Measurements from ENCODE around the gene TNFRSF21. TPM values are rescaled to one million over a fixed set of nuclear protein-coding genes. Genes with fewer than 3 reads are reported as not detected.

The TNFRSF21 gene
- total and polyA plus RNA-seq, 9 of the 15 experiments (the other 6 are each of a cell fraction or from before 2014, with no cell fraction given) = 0.63 to 5.7 (median 2.2) TPM

DNA sequence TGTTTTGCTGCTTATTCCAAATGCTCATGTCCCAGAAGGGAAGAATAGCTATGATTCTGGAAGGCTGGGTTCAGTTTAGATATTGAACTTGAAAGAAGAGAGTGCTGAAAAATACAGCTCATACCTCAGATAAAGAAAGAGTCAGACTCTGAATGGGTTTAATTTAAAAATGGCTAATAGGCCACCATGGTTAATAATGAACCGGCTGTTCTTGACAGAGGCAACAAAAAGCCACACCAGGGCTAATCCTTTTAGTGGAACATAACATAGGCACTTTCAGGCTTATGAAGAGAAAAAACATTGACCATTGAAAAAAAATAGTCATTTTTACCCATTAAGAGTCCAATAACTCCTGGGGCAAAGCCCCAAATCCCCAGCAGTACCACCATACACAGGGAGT is 59.4 kb downstream of the TNFRSF21 start:
- DNase-seq (ENCODE audit: extremely low read depth in 1 of 4, low spot score in 3 of 4) = no peak
- ChIA-PET POLR2A (interaction anchor here (0.9 kb wide), 1 partner anchor 9 kb away, joined by 3 read pairs; no protein-coding TSS in a partner anchor), CTCF (ENCODE audit: low intra/inter-chr PET ratio) (no interaction called here)
- H3K4me3 ChIP-seq = no peak overlapping the region
- no peak overlapping the region for H2AFZ ChIP-seq (ENCODE audit: low read depth, low read length)
- H3K4me1 ChIP-seq (replicated peaks in 1 of 2; ENCODE audit: control insufficient read depth in 2 of 2, insufficient read depth in 2 of 2, low read length in 2 of 2) = peaks cover 7 to 21% of the 10 kb centered on the region in 2 experiments; a peak in 3 of 5 replicates
- no peak for ATAC-seq
- H3K27me3 ChIP-seq (ENCODE audit: control insufficient read depth in 2 of 2, insufficient read depth in 2 of 2, low read length in 2 of 2) = no peaks in the 10 kb centered on the region
- no peak overlapping the region for H3K27ac ChIP-seq (ENCODE audit: extremely low read depth, low read depth, low read length)
- no peaks in the 10 kb centered on the region for H3K9me1 ChIP-seq (ENCODE audit: control insufficient read depth, insufficient read depth, low read length)
- H3K9ac ChIP-seq (ENCODE audit: insufficient read depth in 1 of 2, low read depth in 2 of 2, low read length in 2 of 2) = no peak overlapping the region
- H3K79me2 ChIP-seq (ENCODE audit: control insufficient read depth, insufficient read depth, low read length) = no peaks in the 10 kb centered on the region
- H3K4me2 ChIP-seq (ENCODE audit: insufficient read depth, low read length) = no peak overlapping the region
- 71% methylated on average over 1 of the region's 1 CpG for WGBS (ENCODE audit: insufficient coverage, low coverage, missing lambda C conversion rate)
- BruUV-seq (replicated peaks) = no TSS peak
- intact Hi-C loops (cut with micrococcal nuclease) (no loop called here), in situ Hi-C loops (cut with MboI) (no loop called here)
- H3K9me3 ChIP-seq (replicated peaks; ENCODE audit: control insufficient read depth, insufficient read depth, low read depth, low read length) = no peaks in the 10 kb centered on the region
- H4K20me1 ChIP-seq (replicated peaks; ENCODE audit: control insufficient read depth, insufficient read depth, low read length) = no peaks in the 10 kb centered on the region
- no peak for FAIRE-seq
- H3K36me3 ChIP-seq (ENCODE audit: control insufficient read depth, insufficient read depth, low read length) = no peaks in the 10 kb centered on the region
- TF ChIP-seq ATF2 (CRISPR knock-in tag; IDR thresholded peaks at IDR 0.05) = no peak
- TF ChIP-seq LCOR (CRISPR knock-in tag; IDR thresholded peaks at IDR 0.05) = no peak
- no peak for TF ChIP-seq HNRNPUL1 (IDR thresholded peaks at IDR 0.05; ENCODE audit: low read length)
- TF ChIP-seq MLLT1 (IDR thresholded peaks at IDR 0.05) = no peak
- no peak for TF ChIP-seq ZNF583 (CRISPR knock-in tag; IDR thresholded peaks at IDR 0.05)
- TF ChIP-seq ZC3H11A (IDR thresholded peaks at IDR 0.05; ENCODE audit: low read depth, low read length) = no peak
- TF ChIP-seq CEBPG (CRISPR knock-in tag; IDR thresholded peaks at IDR 0.05) = no peak
- no peak for TF ChIP-seq CEBPG (tag; conservative IDR thresholded peaks at IDR 0.05 in 1 of 2, IDR thresholded peaks at IDR 0.05 in 1 of 2)
- no peak for TF ChIP-seq CUX1 (CRISPR knock-in tag; IDR thresholded peaks at IDR 0.05)
- no peak for TF ChIP-seq CLOCK (CRISPR knock-in tag; IDR thresholded peaks at IDR 0.05; ENCODE audit: borderline replicate concordance)
- no peak for TF ChIP-seq ZNF766 (CRISPR knock-in tag; conservative IDR thresholded peaks at IDR 0.05)
- no peak for TF ChIP-seq POLR3A (IDR thresholded peaks at IDR 0.05; ENCODE audit: borderline replicate concordance, extremely low read depth, insufficient read depth, insufficient read length)
